HG02852 (cell line): ENCODE results near the gene STN1.

Source experiments
- ATAC-seq: cut with Tn5 transposase; IDR thresholded peaks from one replicate; pipeline ENCODE4 v1.9.1; 2021; ENCODE audit warnings: mild to moderate bottlenecking, moderate library complexity; ENCODE audit not compliant: unreplicated experiment

The STN1 gene

DNA sequence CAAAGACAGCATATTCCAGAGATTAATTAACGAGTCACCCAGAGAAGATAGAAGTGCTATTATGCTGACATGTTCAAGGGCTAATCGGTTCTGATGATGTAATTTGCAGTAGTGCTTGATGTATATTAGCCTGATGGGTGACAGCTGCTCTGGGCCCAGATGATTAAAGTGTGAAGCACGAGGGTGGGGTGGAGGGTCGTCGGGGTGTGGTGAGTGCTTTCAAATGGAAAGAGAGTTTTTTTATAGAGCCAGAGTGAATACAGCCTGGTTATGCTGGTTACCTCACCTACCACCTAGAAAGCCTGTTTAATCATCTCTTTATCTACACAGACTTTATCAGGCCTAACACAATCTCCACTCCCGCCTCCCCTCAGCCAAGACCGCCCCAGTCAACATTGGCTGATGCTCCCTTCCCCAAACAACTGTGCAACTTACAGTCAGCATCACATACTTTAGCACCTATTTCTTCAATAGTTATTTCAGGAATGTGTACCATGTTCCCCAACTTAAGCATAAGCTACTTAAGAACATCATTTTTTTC lies 11.5 kb upstream of the STN1 start:
- no peak for ATAC-seq

DNA sequence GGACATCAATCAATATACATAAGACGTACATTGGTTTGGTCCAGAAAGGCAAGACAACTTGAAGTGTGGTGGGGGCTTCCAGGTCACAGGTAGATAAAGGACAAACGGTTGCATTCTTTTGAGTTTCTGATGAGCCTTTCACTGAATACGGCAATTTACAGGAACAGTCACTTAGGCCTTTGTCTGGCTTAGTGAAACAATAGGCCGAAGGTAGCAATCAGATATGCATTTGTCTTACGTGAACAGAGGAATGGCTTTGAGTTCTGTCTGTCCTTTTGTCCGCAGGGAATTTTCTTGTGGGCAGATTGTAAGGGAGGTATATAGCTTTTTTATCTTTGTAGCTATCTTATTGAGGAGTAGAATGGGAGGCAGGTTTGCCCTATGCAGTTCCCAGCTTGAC lies 10.8 kb upstream of the STN1 start:
- no peak for ATAC-seq

DNA sequence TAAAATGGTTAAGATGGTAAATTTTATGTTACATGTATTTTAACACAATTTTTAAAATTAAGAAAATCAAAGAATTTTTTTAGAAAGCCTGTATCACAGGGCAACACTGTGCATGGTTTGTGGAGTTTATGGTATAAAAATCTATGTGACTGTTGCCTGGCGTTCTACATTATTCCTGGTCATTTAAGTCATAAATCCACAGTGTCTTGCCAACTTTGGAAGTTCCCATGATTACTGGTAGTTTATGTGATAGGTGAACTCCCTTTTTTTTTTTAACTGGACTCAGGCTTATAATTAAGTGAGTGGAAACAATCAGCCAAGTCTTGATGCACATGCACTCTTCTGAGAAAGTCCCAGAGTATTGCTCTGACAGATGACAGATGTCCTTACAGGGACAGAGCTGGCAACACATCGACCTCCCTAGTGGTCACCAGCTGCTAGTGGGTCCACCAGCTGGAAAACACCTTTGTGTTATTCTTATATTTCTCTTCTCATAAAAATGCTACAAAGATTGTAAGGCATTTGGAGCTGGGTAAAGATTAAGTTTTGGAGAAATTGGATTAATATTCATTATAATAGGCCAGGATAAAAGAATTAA lies 8.8 kb upstream of the STN1 start:
- ATAC-seq, result no peak

DNA sequence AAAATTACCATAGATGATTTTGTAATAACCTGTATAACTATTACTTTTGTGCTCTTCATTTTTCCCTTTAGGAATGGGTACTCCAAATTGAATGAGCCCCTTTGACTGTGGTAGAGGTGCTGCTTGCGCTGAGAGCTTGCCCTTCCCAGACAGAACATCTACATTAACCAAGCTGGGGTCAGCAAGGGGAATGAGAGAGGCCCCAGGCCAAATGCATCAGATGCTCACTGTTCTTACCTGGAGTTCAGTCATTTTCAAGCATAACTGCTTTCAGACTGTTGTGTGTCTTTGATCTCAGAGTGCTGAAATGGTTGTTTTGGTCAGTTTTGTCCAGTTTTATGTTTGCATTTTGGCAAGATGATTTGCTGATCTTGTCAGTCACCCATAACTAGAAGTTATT lies 7.6 kb upstream of the STN1 start:
- ATAC-seq, result no peak

DNA sequence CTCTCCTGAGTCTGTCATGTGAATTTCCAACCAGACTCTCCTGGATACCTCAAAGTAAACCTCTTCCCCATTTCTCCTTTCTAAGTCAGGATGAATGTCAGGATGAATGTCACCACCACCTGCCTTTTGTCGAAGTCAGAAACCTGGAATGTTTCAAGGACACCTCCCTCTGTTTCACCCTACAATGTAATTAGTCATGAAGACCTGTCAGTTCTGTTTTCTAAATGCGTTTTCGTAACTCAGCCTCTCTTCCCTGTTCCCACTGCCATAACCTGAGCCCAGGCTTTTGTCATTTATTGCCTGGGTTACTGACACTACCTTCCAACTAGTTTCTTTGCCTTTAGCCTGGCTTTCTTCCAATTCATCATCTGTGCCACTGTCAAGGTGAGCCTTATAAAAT lies 5.5 kb upstream of the STN1 start:
- no peak for ATAC-seq

DNA sequence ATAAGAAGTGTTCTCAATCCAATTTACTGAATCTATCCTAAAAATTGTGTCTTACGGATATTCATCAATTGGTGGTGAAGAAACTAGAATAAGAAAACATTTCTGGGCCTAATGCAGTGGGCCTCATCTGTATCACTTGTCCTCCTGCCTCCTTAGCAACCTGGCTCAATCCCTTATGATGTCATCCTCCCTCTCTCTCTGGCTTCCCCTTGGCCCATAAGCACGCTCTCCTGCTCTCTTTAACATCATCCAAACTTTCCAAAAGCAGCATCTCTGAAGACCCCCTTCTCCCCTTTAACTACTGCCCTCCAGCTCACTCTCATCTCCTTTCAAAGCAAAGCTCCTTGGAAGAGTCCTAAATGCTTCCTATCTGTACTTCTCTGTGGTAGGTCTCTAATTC lies 4.7 kb upstream of the STN1 start:
- no peak for ATAC-seq

DNA sequence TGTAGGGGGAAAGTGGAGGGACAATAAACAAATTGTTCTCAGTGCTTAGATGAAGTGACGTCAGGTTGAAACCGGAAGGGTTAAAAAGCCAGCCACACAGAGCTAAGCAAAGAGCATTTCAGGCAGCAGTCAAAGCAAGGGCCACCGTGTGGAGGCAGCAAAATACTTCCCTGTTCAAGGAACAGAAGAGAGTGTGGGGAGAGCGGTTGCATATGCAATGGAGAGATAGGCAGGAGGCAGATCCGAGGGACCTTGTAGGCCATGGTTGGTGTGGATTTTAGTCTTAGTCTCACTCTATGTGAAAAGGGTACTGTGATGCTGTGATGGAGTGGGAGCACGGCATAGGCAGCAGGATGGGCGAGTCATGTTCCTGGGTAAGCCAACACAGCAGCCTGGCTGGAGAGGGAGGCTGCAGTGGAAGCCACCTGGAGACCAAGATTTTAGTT lies 3.8 kb upstream of the STN1 start:
- ATAC-seq, result no peak

DNA sequence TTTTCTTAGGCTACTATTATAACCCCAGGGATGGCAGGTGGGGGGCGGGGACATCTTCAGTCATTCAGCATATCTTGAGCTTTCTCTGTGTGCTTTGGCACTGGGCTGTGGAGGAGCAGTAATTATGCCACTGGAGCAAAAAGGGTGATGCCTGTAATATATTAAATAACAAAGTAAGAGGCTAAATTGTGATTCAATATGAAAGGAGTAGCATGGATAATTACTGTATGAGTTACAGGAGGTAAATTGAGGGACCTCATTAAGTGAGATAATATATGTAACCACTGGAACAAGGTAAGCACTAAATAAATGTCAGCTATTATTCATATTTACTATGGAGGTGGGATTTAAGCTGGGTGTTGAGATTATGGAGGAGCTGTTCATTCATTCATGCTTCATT lies 3.3 kb upstream of the STN1 start:
- no peak for ATAC-seq

DNA sequence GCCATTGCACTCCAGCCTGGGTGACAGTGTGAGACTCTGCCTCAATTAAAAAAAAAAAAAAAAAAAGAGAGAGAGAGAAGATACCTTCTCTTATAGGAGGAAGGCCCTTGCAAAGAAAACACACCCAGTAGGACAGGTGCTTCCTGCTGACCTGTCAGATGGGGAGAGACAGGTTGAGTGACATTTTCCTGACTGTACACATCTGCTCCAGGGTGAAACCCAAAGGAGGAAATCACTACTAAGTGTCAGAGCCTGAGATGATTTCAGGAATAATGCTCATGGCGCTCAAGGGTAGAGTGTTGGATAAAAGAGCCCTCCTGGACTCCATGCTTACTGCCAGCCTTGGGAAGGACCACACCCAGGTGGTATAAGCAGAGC lies 1.7 kb upstream of the STN1 start:
- ATAC-seq, result no peak

DNA sequence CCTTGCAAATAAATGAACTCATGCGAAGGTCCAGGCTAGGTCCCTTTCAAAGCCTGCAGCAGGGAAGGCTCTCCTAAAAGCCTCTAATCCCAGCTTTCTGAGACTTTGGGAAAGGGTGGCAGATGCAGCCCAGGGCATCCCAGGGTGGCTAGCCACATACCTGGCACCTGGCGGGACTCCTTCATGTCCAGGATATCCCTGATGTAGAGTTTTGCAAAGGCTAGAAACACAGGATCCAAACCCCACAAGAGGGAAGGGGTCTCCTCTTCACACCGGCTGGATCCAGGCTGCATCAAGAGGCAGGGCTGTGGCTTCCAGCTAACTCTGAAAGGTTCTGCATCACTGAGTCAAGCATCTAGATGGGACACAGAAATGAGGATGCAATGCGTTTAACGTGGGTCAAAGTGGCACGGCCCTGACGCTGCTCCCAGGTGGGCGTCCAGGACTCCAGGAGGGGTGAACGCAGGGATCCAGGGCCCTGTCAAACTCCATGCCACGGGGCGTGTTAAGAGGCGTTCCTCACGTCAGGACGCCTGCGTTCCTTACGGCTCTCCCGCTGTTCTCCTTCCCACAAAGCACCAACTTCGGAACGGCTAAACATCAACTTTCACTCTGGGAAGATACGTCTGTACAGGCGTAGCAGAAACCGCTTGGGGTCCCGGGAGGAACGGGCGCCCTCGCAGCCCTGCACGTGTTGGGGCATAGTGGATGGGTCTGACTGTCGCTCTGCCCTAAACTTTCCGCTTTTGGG lies 507 bp downstream of the STN1 start:
- peak; percentile 9 for ATAC-seq

DNA sequence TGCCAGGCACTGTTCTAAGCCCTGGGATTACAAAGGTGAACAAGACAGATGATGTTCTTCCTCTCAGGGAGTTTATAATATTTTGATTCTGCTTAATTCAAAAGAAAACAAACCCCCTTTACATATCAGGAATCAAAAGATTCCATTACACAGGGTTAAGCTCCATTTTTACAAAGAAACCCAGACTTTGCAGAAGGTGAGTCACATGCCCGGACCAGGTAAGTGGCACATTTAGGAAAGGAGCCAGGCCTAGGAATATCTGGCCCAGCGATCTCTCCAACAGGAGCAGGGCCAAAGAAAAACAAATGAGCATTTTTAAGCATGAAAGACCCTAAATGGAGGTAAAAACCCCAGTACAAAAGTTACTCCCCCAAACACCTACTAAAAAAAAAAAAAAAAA lies 1.1 kb downstream of the STN1 start:
- ATAC-seq, result no peak

DNA sequence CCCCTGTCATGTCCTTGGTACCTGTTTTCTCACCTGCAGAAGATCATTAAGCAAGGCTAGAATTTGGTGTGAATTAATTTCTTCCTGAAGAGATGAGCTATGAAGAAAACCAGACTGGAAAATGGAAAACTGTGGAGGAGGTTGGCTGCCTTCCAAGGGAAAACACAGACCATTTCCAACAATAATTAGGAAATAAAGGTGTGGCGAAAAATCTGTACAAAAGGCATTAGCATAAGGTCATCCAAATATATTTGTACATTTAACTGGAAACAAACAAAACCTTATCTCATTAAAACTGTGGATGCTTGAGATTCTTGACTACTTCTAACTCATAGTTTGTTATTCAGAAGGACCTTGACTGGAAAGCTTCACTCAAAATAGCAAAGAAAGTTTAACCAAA lies 1.7 kb downstream of the STN1 start:
- no peak for ATAC-seq

DNA sequence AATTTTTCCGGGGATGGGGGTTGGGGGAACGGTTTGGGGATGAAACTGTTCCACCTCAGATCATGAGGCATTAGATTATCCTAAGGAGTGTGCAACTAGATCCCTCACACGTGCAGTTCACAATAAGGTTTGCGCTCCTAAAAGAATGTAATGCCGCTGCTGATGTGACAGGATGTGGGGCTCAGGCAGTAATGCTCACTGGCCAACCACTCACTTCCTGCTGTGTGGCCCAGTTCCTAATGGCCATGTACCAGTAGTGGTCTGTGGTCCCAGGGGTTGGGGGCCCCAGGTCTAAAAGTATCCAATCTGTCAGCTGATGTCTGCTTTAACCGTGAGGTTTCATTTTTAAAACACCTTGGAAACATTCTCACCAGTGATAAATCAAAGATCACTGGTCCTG lies 2.2 kb downstream of the STN1 start:
- ATAC-seq, result peak; percentile 17

DNA sequence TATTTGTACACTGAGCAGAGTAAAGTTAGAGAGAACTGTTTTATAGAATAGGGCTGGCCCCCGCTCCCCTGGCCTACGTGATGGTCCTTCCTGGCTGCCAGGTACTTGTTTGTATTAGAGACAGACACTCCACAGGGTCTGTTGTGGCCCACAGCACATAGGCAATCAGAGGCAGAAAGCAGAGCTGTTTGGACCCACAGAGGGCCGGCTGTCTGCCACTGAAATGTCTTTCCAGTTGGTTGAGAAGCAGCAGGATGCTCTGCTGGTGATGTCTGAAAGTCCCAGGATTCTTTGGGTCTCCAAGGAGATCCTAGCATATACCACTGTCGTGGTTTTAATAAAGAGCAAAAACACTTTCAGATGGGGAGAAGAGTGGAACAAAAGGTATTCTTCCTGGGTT lies 5.2 kb downstream of the STN1 start:
- ATAC-seq, result no peak

DNA sequence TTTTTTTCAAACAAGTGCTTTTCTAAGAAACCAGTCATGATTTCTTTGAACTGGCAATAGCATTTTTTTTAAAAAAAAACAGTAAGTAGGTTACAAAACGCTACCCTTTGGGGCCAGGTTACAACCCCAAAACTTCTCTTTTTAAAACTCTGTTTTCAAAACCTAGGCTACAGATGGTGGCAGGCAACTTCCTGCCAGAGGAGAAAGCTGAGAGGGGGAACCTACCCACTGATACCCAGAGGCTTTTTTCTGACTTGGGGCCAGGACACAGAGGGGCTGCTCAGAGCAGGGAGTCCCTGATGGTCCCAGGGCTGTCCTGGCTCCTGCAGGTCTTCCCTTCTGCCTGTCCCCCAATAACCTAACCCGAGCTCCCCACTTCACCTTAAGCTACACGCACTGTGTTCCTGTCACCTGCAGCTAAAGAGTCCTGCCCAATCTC lies 6.9 kb downstream of the STN1 start:
- no peak for ATAC-seq

DNA sequence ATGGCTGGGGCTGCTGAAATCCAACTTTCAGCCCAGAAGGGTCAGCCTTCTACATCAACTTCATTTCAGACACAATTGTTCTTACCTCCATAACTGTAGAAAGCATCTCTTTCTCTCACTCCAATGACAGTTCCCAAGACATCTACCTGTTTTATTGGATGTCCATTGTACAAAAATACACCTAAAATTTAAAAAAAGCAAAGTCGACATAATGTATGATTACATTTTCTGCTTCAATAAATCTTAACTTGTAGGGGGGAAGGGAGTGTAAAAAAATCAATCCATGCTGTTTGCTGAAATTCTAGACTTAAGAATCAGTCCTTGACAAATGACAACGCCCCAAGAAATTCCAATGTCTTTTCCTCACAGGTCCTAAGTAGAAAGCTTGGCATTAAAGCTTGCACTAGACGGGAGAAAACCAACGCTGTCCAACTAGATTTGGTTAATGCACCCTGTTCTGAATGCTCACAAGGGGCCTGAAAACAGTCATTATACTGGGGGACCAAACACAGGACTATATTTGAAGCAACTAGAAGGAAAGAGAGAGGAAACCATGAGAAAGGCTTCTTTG lies 7.5 kb downstream of the STN1 start:
- ATAC-seq, result no peak

DNA sequence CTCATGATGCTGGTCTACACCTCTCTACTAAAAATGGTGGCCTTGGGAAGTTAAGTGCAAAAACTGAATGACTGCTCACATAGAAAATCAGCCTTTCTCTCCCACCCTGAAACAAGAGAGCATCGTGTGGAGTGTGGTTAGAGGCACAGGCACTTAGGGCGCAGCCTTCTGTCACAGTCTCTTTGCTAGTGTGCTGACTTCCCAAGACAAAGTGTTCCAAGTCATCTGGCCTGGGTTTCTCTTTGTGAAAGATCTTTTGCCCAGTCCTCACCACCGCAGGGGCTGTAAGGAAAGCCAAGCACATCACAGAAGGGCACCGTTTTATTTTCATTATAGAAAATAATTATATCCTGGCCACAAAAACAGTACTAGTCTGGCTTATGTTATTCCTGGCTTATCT lies 12.5 kb downstream of the STN1 start:
- ATAC-seq, result no peak

DNA sequence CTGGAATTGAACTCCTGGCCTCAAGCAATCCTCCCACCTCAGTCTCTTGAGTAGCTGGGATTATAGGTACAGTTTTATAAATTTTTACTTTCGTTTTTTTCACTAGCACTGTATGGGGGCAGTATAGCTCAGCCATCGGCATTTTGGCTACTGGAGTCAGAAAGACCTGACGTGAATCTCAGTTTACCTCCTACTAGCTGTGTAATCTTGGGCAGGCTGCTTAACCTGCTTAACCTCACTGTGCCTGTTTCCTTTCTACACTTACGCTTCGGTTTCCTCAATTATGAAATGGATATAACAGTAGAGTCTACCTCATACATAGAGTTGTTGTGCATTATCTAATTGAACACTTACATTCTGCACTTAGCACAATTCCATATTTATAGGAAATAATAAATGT lies 16.7 kb downstream of the STN1 start:
- no peak for ATAC-seq

DNA sequence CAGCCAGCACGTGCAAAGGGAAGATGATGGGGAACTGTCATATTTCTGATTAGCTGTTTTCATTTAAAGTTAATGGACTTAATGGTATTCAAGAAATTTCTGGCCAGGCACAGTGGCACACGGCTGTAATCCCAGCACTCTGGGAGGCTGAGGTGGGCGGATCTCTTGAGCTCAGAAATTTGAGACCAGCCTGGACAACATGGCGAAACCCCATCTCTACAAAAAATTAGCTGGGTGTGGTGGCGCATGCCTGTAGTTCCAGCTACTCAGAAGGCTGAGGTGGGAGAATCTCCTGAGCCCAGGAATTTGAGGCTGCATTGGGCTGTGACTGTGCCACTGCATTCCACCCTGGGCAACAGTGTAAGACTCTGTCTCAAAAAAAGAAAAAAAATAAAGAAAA lies 18.7 kb downstream of the STN1 start:
- no peak for ATAC-seq

DNA sequence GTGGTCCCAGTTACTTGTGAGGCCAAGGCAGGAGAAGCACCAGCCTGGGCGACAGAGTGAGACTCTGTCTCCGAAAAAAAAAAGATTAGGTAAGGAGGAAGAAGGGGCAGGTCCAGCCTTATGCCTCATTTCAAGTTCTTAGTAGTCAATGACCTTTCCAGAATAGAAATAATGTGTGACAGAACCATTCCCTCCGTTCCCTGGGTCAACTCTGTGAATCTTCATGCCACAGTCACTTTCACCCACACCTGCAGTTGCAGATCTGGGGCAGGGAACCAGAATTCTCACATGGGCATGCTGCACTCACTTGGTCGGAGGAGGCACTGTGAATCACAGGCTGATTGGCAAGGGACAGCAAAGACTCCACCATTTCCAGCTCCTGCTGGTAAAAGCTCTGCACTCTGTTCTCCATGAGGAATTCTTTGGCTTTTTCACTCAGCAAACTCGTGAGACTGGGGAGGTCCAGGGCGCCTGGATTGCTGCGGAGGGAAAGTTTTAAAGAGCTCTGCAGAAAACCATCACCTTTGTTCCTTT lies 20.7 kb downstream of the STN1 start:
- no peak for ATAC-seq

DNA sequence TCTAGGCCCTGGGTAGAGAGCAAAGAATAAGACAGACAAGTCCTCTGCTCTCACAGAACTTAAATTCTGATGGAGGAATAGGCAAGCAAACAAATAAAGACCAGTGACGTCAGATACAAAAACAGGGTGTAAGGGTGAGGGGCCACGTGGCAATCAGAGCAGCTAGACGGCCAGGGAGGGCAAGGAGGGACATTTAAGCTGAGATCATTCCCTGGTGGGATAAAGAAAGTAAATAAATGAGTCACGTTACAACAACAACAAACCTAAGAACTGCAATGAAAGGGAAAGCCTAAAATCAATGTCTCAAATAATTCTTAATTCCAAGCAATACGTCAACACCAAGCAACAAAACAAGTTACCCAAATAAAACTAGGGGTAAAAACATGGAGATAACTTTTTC lies 21.8 kb downstream of the STN1 start:
- ATAC-seq, result no peak
